HL-60 (cell line): ENCODE data around the gene CD276.
"Not testable (repeated sequence)": the region's sequence is repeated elsewhere in the genome, so short reads cannot be mapped to it uniquely, and the experiment has no call there.

Source experiments
- DNase-seq, 2 experiments: peaks; one replicate each; pipeline ENCODE4 v3.0.0-alpha.2; 2010 to 2020; ENCODE audit warnings: low read depth in 1 of 2, low spot score in 1 of 2
- H3K27ac ChIP-seq: fragments of 250-450 bp; sonication (Bioruptor Pico); replicated peaks from 2 replicates; pipeline ENCODE4 v1.5.1; 2020; ENCODE audit warnings: mild to moderate bottlenecking, moderate library complexity
- H3K27me3 ChIP-seq: fragments of 250-450 bp; sonication (Bioruptor Pico); 2 replicates; pipeline ENCODE4 v1.5.1; 2021; ENCODE audit warnings: mild to moderate bottlenecking, moderate library complexity; ENCODE audit not compliant: insufficient read depth, poor library complexity, severe bottlenecking
- H3K4me3 ChIP-seq: replicated peaks from 2 replicates; pipeline ENCODE4 v1.5.1; 2011; ENCODE audit warnings: mild to moderate bottlenecking, control low read depth, low read length; ENCODE audit not compliant: insufficient read depth
- GABPA ChIP-seq: IDR thresholded peaks from 2 replicates; pipeline ENCODE4 v1.6.1; 2012; ENCODE audit warnings: low read depth
- POLR2AphosphoS5 ChIP-seq: IDR thresholded peaks from 2 replicates; pipeline ENCODE4 v1.6.1; 2012; ENCODE audit warnings: low read depth
- REST ChIP-seq: IDR thresholded peaks from 2 replicates; pipeline ENCODE4 v1.6.1; 2012; ENCODE audit warnings: low read depth; ENCODE audit not compliant: insufficient replicate concordance
- SPI1 ChIP-seq: IDR thresholded peaks from 2 replicates; pipeline ENCODE4 v1.6.1; 2012; ENCODE audit warnings: low read depth, mild to moderate bottlenecking, borderline replicate concordance
- TF ChIP-seq, protein P1 (sequence below): IDR thresholded peaks from one replicate; pipeline ENCODE4 v1.5.1; 2011; ENCODE audit warnings: low read length, control low read depth, inconsistent platforms; ENCODE audit not compliant: insufficient read depth

Gene CD276

DNA sequence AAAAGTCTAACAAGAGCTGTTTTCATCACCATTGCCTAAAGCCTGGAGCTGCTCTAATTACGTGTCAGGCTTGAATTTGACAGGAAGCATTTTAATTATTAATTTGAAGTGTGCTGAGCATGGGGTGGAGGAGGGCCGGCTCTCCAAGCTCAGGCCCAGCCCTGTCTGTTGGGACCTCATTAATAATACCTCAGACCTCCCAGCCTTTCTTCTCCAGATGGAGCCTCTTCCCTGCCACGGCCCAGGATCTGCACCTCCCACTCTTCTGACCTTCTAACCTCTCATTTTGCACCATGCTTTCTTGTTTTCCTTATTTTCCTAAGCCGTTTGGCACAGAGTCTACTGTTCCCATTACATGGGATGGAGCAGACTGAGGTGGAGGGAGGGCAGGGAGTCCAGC is 39.0 kb downstream of the CD276 start:
- Histone ChIP-seq H3K27ac (no peak overlapping the region), H3K4me3 (no peak overlapping the region), H3K27me3 (peaks cover 11% of the 10 kb centered on the region)
- no peak for DNase-seq
- TF ChIP-seq, protein P1, sequence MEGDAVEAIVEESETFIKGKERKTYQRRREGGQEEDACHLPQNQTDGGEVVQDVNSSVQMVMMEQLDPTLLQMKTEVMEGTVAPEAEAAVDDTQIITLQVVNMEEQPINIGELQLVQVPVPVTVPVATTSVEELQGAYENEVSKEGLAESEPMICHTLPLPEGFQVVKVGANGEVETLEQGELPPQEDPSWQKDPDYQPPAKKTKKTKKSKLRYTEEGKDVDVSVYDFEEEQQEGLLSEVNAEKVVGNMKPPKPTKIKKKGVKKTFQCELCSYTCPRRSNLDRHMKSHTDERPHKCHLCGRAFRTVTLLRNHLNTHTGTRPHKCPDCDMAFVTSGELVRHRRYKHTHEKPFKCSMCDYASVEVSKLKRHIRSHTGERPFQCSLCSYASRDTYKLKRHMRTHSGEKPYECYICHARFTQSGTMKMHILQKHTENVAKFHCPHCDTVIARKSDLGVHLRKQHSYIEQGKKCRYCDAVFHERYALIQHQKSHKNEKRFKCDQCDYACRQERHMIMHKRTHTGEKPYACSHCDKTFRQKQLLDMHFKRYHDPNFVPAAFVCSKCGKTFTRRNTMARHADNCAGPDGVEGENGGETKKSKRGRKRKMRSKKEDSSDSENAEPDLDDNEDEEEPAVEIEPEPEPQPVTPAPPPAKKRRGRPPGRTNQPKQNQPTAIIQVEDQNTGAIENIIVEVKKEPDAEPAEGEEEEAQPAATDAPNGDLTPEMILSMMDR: no peak
- TF ChIP-seq REST (no peak), GABPA (no peak), SPI1 (no peak), POLR2AphosphoS5 (no peak)

GRCh38 chr15:73724212-73724611 is 40.0 kb downstream of the CD276 start:
- Histone ChIP-seq H3K27me3 (peaks cover 11% of the 10 kb centered on the region), H3K4me3 (no peak overlapping the region), H3K27ac (no peak overlapping the region)
- TF ChIP-seq POLR2AphosphoS5: no peak
- TF ChIP-seq, protein P1: no peak
- no peak for TF ChIP-seq SPI1
- DNase-seq: no peak

GRCh38 chr15:73727330-73727976 is 43.3 kb downstream of the CD276 start:
- H3K27me3 ChIP-seq: peaks cover 8% of the 10 kb centered on the region
- H3K4me3 ChIP-seq: no peak overlapping the region
- TF ChIP-seq REST (no peak), POLR2AphosphoS5 (no peak), SPI1 (no peak), GABPA (no peak)
- TF ChIP-seq, protein P1: no peak
- DNase-seq: no peak
- H3K27ac ChIP-seq: no peak overlapping the region

- not testable (repeated sequence) for H3K4me3 ChIP-seq, H3K27me3 ChIP-seq, DNase-seq, H3K27ac ChIP-seq
Measured at GRCh38 chr15:73732051-73732450, 47.9 kb downstream of the CD276 start.
